SU-DHL-6 (cell line): ENCODE data around the gene SLC25A28.
"Not testable (repeated sequence)": the region's sequence is repeated elsewhere in the genome, so short reads cannot be mapped to it uniquely, and the experiment has no call there.

ENCODE experiments used
- H2AFZ ChIP-seq: fragments of 200-600 bp; sonication (generic); 2 replicates; pipeline ENCODE4 v1.6.1; 2014; ENCODE audit warnings: low read depth, mild to moderate bottlenecking, moderate library complexity, mixed read lengths, antibody characterized with exemption, low read length; ENCODE audit not compliant: severe bottlenecking
- H3F3A ChIP-seq: fragments of 200-600 bp; shearing (Covaris generic); 2 replicates; pipeline ENCODE4 v1.6.0; 2016; ENCODE audit warnings: antibody characterized with exemption, mild to moderate bottlenecking; ENCODE audit not compliant: insufficient read depth
- H3K27ac ChIP-seq: fragments of 200-600 bp; sonication (generic); 2 replicates; pipeline ENCODE4 v1.5.1; 2016; ENCODE audit warnings: low read depth, mild to moderate bottlenecking, low read length, moderate library complexity, mixed read lengths
- H3K27me3 ChIP-seq: fragments of 200-600 bp; sonication (generic), shearing (Covaris generic); 2 replicates; pipeline ENCODE4 v1.6.0; 2014; ENCODE audit warnings: mild to moderate bottlenecking, low read length
- H3K36me3 ChIP-seq: fragments of 200-600 bp; sonication (generic); 2 replicates; pipeline ENCODE4 v1.6.1; 2014; ENCODE audit warnings: mild to moderate bottlenecking, low read length, mixed read lengths
- H3K4me2 ChIP-seq: fragments of 300-600, 200-600 bp; shearing (Covaris generic), sonication (generic); 2 replicates; pipeline ENCODE4 v1.6.0; 2014; ENCODE audit warnings: low read length, low read depth, mild to moderate bottlenecking; ENCODE audit not compliant: poor library complexity, severe bottlenecking
- H3K4me3 ChIP-seq: fragments of 200-600 bp; sonication (generic); 2 replicates; pipeline ENCODE4 v1.5.1; 2014; ENCODE audit warnings: antibody characterized with exemption, low read length, mild to moderate bottlenecking, mixed read lengths; ENCODE audit not compliant: insufficient read depth, poor library complexity, severe bottlenecking
- H3K79me2 ChIP-seq: fragments of 200-600 bp; sonication (generic); 2 replicates; pipeline ENCODE4 v1.6.1; 2014; ENCODE audit warnings: mild to moderate bottlenecking, low read length, moderate library complexity; ENCODE audit not compliant: insufficient read depth
- H3K9ac ChIP-seq: fragments of 200-600 bp; sonication (generic); 2 replicates; pipeline ENCODE4 v1.7.0; 2014; ENCODE audit warnings: mild to moderate bottlenecking, low read length
- H3K9me2 ChIP-seq: fragments of 200-600 bp; sonication (generic); replicated peaks from 2 replicates; pipeline ENCODE4 v1.6.1; 2014; ENCODE audit warnings: low read length; ENCODE audit not compliant: insufficient read depth
- H3K9me3 ChIP-seq: fragments of 200-600 bp; sonication (generic); 2 replicates; pipeline ENCODE4 v1.6.1; 2014; ENCODE audit warnings: low read length, mixed read lengths; ENCODE audit not compliant: insufficient read depth
- H4K20me1 ChIP-seq: fragments of 200-600 bp; sonication (generic); 2 replicates; pipeline ENCODE4 v1.6.1; 2014; ENCODE audit warnings: low read depth, mild to moderate bottlenecking, antibody characterized with exemption, low read length, moderate library complexity, mixed read lengths
- EZH2phosphoT487 ChIP-seq: fragments of 200-600 bp; sonication (generic), shearing (Covaris generic); conservative IDR thresholded peaks from 2 replicates; pipeline ENCODE4 v1.6.1; 2018; ENCODE audit warnings: mild to moderate bottlenecking, antibody characterized with exemption, low read length, moderate library complexity, mixed read lengths
- TF ChIP-seq, protein P1 (sequence below): fragments of 200-600 bp; sonication (generic); IDR thresholded peaks from one replicate; pipeline ENCODE4 v1.5.1; 2017; ENCODE audit warnings: antibody characterized with exemption, mild to moderate bottlenecking, low read length, moderate library complexity; ENCODE audit not compliant: insufficient read depth, poor library complexity, severe bottlenecking

Gene SLC25A28

DNA sequence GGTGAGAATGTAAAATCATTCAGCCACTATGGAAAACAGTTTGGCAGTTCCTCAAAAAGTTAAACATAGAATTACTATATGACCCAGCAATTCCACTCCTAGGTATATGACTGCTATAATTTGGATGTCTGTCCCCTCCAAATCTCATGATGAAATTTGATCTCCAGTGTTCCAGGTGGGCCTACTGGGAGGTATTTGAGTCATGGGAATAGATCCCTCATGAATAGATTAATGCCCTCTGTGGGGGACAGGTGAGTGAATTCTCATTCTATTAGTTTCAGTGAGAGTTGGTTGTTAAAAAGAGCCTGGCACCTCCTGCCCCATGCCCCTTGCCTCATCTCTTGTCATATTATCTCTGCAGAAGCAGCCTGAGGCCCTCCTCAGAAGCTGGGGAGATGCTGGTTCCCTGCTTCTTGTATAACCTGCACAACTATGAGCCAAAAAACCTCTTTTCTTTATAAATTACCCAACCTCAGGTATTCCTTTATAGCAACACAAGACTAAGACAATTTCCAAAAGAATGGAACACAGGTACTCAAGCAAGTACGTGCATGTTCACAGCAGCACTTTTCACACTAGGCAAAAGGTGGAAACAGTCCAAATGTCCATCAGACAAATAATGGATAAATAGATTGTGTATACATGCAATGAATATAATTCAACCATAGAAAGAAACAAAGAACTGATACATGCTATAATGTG, 8.8 kb upstream of the SLC25A28 start:
- Histone ChIP-seq H3K27me3 (no peaks in the 10 kb centered on the region), H3K27ac (no peak overlapping the region), H3K9ac (no peak overlapping the region), H3K9me3 (no peaks in the 10 kb centered on the region), H3F3A (no peaks in the 10 kb centered on the region), H3K79me2 (no peaks in the 10 kb centered on the region), H2AFZ (no peak overlapping the region), H3K4me2 (no peak overlapping the region), H3K9me2 (no peaks in the 10 kb centered on the region), H4K20me1 (no peaks in the 10 kb centered on the region), H3K4me3 (no peak overlapping the region), H3K36me3 (no peaks in the 10 kb centered on the region)
- no peak for TF ChIP-seq EZH2phosphoT487
- TF ChIP-seq, protein P1, sequence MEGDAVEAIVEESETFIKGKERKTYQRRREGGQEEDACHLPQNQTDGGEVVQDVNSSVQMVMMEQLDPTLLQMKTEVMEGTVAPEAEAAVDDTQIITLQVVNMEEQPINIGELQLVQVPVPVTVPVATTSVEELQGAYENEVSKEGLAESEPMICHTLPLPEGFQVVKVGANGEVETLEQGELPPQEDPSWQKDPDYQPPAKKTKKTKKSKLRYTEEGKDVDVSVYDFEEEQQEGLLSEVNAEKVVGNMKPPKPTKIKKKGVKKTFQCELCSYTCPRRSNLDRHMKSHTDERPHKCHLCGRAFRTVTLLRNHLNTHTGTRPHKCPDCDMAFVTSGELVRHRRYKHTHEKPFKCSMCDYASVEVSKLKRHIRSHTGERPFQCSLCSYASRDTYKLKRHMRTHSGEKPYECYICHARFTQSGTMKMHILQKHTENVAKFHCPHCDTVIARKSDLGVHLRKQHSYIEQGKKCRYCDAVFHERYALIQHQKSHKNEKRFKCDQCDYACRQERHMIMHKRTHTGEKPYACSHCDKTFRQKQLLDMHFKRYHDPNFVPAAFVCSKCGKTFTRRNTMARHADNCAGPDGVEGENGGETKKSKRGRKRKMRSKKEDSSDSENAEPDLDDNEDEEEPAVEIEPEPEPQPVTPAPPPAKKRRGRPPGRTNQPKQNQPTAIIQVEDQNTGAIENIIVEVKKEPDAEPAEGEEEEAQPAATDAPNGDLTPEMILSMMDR = no peak

DNA sequence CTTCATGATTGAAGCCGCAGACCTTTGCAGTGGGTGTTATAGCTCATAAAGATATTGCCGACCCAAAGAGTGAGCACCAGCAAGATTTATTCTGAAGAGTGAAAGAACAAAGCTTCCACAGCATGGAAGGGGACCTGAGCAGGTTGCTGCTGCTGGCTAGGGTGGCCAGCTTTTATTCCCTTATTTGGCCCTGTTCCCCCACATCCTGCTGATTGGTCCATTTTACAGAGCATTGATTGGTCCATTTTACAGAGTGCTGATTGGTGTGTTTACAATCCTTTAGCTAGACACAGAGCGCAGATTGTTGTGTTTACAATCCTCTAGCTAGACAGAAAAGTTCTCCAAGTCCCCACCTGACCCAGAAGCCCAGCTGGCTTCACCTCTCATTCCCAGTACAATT, 4.9 kb upstream of the SLC25A28 start:
- H4K20me1 ChIP-seq, H3K4me2 ChIP-seq, H3K36me3 ChIP-seq, H3K4me3 ChIP-seq, H3K27ac ChIP-seq, H3K9me3 ChIP-seq, H3K9me2 ChIP-seq, H3K27me3 ChIP-seq, H2AFZ ChIP-seq, H3F3A ChIP-seq, H3K79me2 ChIP-seq, H3K9ac ChIP-seq: not testable (repeated sequence)

DNA sequence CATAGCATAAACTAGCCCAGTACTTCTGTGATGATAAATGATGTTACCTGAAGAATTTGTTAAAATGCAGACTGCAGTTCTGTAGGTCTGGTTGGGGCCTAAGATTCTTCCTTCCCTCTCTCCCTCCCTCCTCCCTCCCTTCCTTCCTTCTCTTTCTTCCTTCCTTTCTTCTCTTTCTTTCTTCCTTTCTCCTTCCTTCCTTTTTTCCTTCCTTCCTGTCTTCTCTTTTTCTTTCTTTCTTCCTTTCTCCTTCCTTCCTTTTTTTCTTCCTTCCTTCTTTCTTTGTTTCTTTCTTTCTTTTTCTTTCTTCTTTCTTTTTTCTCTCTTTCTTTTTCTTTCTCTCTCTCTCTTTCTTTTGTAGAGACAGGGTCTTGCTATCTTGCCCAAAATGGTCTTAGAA, 3.7 kb upstream of the SLC25A28 start:
- Histone ChIP-seq H3K36me3 (no peaks in the 10 kb centered on the region), H2AFZ (no peak overlapping the region), H3K79me2 (peaks cover 11% of the 10 kb centered on the region), H4K20me1 (no peaks in the 10 kb centered on the region), H3K4me3 (no peak overlapping the region), H3K9me2 (no peaks in the 10 kb centered on the region), H3K9me3 (no peaks in the 10 kb centered on the region), H3K27me3 (no peaks in the 10 kb centered on the region), H3K9ac (no peak overlapping the region), H3K4me2 (no peak overlapping the region), H3F3A (no peaks in the 10 kb centered on the region), H3K27ac (no peak overlapping the region)
- TF ChIP-seq EZH2phosphoT487 = no peak
- TF ChIP-seq, protein P1 = no peak

DNA sequence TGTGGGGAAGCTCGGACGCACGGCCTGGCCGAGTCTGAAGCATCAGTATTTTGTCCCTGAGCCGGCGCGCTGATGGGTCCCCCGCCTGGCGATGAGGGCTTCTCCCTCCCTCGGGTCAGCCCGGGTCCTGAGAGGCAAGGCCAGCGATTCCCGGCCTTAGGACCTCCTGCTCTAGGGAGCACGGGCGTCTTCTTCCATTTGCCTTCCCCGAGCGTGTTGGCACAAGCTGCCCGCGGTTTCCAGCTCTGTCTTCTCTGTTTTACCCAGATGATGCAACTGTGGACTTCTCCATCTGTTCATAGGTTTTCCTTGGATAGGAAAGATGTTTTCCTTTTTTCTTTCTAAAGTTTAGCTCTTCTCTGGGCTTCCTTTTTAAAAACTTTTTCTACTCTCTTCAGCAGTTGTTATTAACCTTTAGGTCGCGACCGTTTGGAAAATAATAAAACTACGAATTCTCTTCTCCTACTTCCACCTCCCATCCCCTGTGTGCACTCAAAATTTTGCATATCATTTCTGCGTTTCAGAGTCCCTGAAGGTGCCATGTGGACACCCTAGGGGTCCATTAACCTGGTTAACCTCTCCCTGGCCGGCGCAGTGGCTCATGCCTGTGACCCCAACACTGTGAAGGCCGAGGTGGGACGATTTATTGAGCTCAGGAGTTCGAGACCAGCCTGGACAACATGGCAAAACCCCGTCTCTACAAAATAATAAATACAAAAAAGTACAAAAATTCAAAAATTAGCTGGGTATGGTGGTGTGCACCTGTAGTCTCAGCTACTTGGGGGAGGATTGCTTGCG, 1.4 kb upstream of the SLC25A28 start:
- Histone ChIP-seq H2AFZ (peak overlapping the region; percentile 80), H3K36me3 (no peaks in the 10 kb centered on the region), H3K79me2 (peaks cover 32% of the 10 kb centered on the region), H3K9me2 (no peaks in the 10 kb centered on the region), H3K27ac (peak overlapping the region; percentile 74), H3F3A (no peaks in the 10 kb centered on the region), H3K27me3 (no peaks in the 10 kb centered on the region), H3K4me3 (peak overlapping the region; percentile 76), H3K9me3 (no peaks in the 10 kb centered on the region), H3K9ac (peak overlapping the region; percentile 92), H4K20me1 (no peaks in the 10 kb centered on the region; the same call in 1 of the 2 replicates), H3K4me2 (peak overlapping the region; percentile 74)
- TF ChIP-seq, protein P1 = no peak
- no peak for TF ChIP-seq EZH2phosphoT487
